Testis (tissue), 3 donors: ENCODE data around the gene PACSIN1. TPM values are rescaled to one million over a fixed set of nuclear protein-coding genes. Genes with fewer than 3 reads are reported as not detected.
A peak's percentile ranks its signal among the peaks of the same experiment; 100 is the strongest.

Experiments
- DNase-seq: peaks from one replicate; pipeline ENCODE4 v3.0.0-alpha.2; 2019
- H3K27ac ChIP-seq, 2 donors: fragments of 200-600 bp; sonication (generic); one replicate each; pipeline ENCODE4 v1.5.1; 2019
- H3K27me3 ChIP-seq: fragments of 200-600 bp; sonication (generic); one replicate; pipeline ENCODE4 v1.5.1; 2019
- H3K36me3 ChIP-seq: fragments of 200-600 bp; sonication (generic); one replicate; pipeline ENCODE4 v1.5.1; 2017; ENCODE audit warnings: low read depth; ENCODE audit errors: missing control alignments
- H3K4me1 ChIP-seq: fragments of 200-600 bp; sonication (generic); one replicate; pipeline ENCODE4 v1.5.1; 2019
- H3K4me3 ChIP-seq, 2 donors: fragments of 200-600 bp; sonication (generic); one replicate each; pipeline ENCODE4 v1.5.1; 2017 to 2019
- H3K9me3 ChIP-seq: fragments of 200-600 bp; sonication (generic); one replicate; pipeline ENCODE4 v1.5.1; 2017
- POLR2A ChIP-seq: fragments of 450-650 bp; IDR thresholded peaks from one replicate; pipeline ENCODE4 v1.6.1; 2017; ENCODE audit warnings: antibody characterized with exemption, mild to moderate bottlenecking, moderate library complexity
- WGBS, 2 donors: methylation state at CpG; one replicate each; pipeline ENCODE4 v1.1.5; 2018; 5-methylcytosine and 5-hydroxymethylcytosine counted together
- intact Hi-C: fragments of 100-400 bp; cut with DNase I; formaldehyde crosslinking; loops from one replicate; pipeline ENCODE4 v1.15.1; 2023; ENCODE audit warnings: low total_unique reads
- polyA plus RNA-seq: library from polyadenylated mRNA; stranded (reverse); fragments of 350-450 nt; fragmentation: Illumina TruSeq; extraction: RNeasy Lipid Tissue Mini Kit (QIAGEN cat#74804); gene quantifications from one replicate; pipeline ENCODE4 v1.2.3, GENCODE V29; 2014; ENCODE audit warnings: low read depth, low replicate concordance; ENCODE audit not compliant: insufficient read depth
- total RNA-seq, 2 donors: library from RNA; depleted of rRNA; stranded (reverse); fragments of >200 nt; gene quantifications; one replicate each; pipeline ENCODE4 v1.2.3, GENCODE V29; 2016
- TF ChIP-seq, protein P1 (sequence below), 3 experiments: fragments of 450-650 bp in 2 of 3; fragments of 200-600 bp in 1 of 3; sonication (generic) in 1 of 3; IDR thresholded peaks; one replicate each; pipeline ENCODE4 v1.5.1; 2016 to 2019; ENCODE audit warnings: antibody characterized with exemption in 3 of 3, mild to moderate bottlenecking in 2 of 3, moderate library complexity in 1 of 3

The PACSIN1 gene
- total and polyA plus RNA-seq, 3 donors from 2014 or later, result 2.1 to 3.1 (median 2.5) TPM

DNA sequence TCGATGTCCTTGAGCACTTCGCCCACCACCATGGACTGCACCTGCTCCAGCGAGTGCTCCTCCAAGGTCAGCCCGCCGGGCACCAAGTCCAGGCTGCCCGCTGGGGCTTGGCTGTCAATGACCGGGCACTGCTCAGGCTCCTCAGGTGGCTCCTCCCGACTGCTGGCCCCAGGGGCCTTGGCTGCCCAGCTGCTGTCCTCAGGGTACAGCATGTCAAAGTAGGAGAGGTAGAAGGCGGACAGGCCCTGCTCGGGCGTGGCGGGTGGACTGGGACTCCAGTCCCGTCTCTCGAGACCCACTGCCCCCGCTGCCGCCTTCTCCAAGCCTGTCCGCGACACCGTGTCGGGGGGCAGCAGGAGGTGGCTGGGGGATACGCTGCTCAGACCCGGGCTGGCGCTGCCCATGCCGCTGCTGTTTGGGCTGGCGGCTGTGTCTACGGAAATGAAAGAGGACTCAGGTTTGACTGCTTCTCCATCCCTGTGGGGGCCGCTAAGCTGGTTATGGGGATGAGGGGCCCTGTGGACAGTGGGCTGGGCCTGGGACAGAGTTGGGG is 78.3 kb downstream of the PACSIN1 start:
- WGBS, 2 donors, result 93 to 97% methylated on average over 19 to 27 of the region's 27 CpGs
- intact Hi-C loops, result no loop called here
- Histone ChIP-seq H3K36me3 (no peaks in the 10 kb centered on the region), H3K9me3 (no peaks in the 10 kb centered on the region), H3K4me1 (peaks cover 5% of the 10 kb centered on the region), H3K27ac (no peak overlapping the region), H3K27me3 (no peaks in the 10 kb centered on the region), H3K4me3 (no peak overlapping the region)
- TF ChIP-seq, protein P1, sequence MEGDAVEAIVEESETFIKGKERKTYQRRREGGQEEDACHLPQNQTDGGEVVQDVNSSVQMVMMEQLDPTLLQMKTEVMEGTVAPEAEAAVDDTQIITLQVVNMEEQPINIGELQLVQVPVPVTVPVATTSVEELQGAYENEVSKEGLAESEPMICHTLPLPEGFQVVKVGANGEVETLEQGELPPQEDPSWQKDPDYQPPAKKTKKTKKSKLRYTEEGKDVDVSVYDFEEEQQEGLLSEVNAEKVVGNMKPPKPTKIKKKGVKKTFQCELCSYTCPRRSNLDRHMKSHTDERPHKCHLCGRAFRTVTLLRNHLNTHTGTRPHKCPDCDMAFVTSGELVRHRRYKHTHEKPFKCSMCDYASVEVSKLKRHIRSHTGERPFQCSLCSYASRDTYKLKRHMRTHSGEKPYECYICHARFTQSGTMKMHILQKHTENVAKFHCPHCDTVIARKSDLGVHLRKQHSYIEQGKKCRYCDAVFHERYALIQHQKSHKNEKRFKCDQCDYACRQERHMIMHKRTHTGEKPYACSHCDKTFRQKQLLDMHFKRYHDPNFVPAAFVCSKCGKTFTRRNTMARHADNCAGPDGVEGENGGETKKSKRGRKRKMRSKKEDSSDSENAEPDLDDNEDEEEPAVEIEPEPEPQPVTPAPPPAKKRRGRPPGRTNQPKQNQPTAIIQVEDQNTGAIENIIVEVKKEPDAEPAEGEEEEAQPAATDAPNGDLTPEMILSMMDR (IDR thresholded peaks at IDR 0.05), result no peak
- no peak for TF ChIP-seq POLR2A
- DNase-seq, result no peak

DNA sequence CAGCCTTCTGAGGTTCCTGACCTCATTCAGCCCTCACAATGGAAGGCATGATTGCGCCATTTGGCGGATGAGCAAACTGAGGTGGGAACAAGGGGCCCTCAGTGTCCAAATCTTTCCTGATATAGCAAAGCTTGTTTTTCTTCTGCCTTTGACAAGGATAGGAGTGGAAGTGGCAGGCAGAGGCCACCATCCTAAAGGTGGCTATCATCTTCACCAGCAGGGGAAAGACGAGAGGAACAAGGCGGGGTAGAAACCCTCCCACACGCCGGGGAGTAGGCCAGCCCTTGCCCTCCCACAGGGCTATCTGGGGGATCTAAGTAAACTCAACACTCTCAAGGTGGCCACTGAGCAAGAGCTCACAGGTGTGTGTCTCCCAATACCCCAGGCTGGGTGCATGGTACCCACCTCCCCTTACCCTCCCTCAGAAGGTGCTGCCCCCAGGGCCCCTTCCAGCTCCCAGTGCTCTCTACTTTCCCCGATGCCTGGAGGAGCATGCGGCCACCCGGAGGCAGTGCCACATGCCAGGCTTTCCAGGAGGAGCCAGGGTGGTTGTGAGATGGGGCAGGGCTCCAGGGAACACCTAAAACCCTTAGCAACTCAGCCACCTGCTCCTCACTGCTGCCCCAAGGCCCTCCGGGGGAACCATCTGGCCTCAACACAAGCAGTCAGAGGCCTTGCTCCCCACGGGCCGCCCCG is 79.0 kb downstream of the PACSIN1 start:
- no peak overlapping the region for H3K4me3 ChIP-seq
- DNase-seq, result no peak
- peaks cover 5% of the 10 kb centered on the region for H3K4me1 ChIP-seq
- no peaks in the 10 kb centered on the region for H3K27me3 ChIP-seq
- H3K36me3 ChIP-seq, result no peaks in the 10 kb centered on the region
- 69 to 82% methylated on average over 4 to 13 of the region's 13 CpGs for WGBS, 2 donors
- no peak overlapping the region for H3K27ac ChIP-seq
- no peaks in the 10 kb centered on the region for H3K9me3 ChIP-seq
- TF ChIP-seq POLR2A, result no peak
- TF ChIP-seq, protein P1 (IDR thresholded peaks at IDR 0.05), result no peak
- intact Hi-C loops, result no loop called here

DNA sequence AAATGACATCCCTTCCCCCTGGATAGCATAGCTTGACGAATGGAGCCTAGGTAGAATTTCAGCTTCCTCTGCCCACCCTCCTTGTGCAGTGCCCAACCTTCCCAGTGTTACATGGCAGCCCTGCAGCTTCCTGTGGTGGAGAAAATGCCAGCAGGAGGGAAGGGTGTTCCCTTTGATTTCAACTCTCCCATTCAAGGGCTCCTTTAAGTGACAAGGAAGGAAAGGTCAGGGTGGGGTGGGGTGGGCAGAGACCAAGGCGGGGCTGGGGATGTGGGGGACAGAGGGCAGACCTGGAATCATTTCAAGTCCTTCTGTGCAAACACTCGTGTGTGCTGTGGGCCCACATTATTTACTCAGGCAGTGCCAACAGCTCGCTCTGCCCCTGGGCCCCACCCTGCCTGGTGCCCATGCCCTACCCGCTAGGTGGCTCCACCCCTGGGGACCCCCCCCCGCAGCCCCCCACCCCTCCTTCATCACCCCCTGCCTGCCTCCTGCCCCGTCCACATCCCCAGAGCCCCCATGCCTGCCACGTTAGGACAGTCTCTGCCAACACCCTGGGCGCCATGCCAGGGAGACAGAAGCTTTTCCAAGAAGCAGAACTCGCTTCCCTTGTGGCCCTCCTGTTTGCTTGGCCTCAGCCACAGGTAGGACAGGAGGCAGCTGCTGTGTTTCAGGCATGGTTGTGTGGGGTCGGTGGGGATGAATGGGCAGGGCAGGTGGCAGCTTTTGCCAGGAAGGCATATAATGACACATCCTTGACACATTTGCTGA is 80.9 kb downstream of the PACSIN1 start:
- no peaks in the 10 kb centered on the region for H3K36me3 ChIP-seq
- H3K27ac ChIP-seq, result no peak overlapping the region
- peak; percentile 74 for DNase-seq
- H3K4me3 ChIP-seq, result no peak overlapping the region
- no peak for TF ChIP-seq POLR2A
- TF ChIP-seq, protein P1 (IDR thresholded peaks at IDR 0.05), result no peak
- no peaks in the 10 kb centered on the region for H3K9me3 ChIP-seq
- intact Hi-C loops, result no loop called here
- peaks cover 5% of the 10 kb centered on the region for H3K4me1 ChIP-seq
- WGBS, 2 donors, result 44 to 65% methylated on average over 8 to 11 of the region's 11 CpGs
- H3K27me3 ChIP-seq, result no peaks in the 10 kb centered on the region

DNA sequence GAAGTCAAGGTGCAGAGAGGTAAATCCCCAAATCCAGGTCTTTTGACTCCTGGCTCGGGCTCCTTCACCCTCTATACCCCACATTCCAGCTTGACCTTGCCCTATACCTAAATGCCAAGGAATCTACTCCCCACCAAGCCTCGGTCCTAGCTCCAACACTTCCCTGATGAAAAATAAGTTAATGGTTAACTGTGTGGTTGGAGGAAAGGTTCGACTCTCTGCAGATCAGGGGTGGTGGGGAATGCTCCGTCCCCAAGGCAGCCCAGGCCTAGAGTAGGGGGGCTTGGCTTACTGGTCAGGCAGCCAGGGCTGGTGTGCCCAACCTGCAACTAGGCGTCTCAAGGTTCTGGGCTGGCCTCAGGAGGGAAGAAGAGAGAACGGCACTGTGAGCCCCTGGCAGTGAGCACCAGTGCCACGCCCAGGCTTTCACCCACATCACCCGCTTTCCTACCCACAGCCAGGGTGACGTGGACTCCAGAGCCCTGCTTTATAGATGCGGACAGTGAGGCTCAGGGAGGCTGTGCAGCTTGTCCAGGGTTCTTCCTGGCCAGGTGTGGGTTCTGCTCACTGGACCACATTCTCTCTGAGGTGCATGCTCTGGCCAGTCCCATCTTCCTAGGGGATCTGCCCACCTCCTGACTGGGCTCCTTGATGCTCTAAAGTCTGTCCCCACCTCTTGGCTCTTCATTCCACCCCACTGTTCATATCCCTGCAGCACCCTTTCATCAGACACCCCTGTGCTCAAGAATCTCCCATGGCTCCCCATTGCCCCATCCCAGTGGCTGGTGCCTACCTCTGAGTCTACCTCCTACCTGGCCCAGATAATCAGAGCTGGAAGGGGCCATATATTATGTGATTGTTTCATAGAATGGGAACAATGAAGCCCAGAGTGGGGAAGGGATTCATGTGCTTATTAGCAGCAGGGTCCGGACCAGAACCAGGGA is 82.1 kb downstream of the PACSIN1 start:
- no peak for TF ChIP-seq POLR2A
- TF ChIP-seq, protein P1 (IDR thresholded peaks at IDR 0.05), result no peak
- 82 to 85% methylated on average over 10 to 11 of the region's 11 CpGs for WGBS, 2 donors
- H3K9me3 ChIP-seq, result no peaks in the 10 kb centered on the region
- no peak overlapping the region for H3K27ac ChIP-seq
- peaks cover 5% of the 10 kb centered on the region for H3K4me1 ChIP-seq
- H3K36me3 ChIP-seq, result no peaks in the 10 kb centered on the region
- no peak for DNase-seq
- intact Hi-C loops, result no loop called here
- H3K27me3 ChIP-seq, result no peaks in the 10 kb centered on the region
- no peak overlapping the region for H3K4me3 ChIP-seq
